Fibroblast of skin of left quadriceps (primary cell): Measurements from ENCODE around the gene MAPK10.
"Not testable (repeated sequence)": the region's sequence is repeated elsewhere in the genome, so short reads cannot be mapped to it uniquely, and the experiment has no call there.

Source experiments
- DNase-seq, 2 experiments: peaks; one replicate each; pipeline ENCODE4 v3.0.0-alpha.2; 2013; ENCODE audit warnings: low read depth in 2 of 2

The MAPK10 gene

GRCh38 chr4:86184901-86185285 is 175.0 kb downstream of the MAPK10 start:
- no peak for DNase-seq

- DNase-seq = peak in 1 of 2 experiments; percentile 8
Observed at GRCh38 chr4:86184216-86184900, 175.5 kb downstream of the MAPK10 start.

- peak in 1 of 2 experiments; percentile 3 for DNase-seq
Observed at GRCh38 chr4:86181585-86181984, 178.3 kb downstream of the MAPK10 start.

- no peak for DNase-seq
Observed at GRCh38 chr4:86178211-86178610, 181.6 kb downstream of the MAPK10 start.

GRCh38 chr4:86174506-86174905 is 185.3 kb downstream of the MAPK10 start:
- no peak for DNase-seq

GRCh38 chr4:86168335-86168734 is 191.5 kb downstream of the MAPK10 start:
- not testable (repeated sequence) for DNase-seq

- peak in 1 of 2 experiments; percentile 6 for DNase-seq
Observed at GRCh38 chr4:86160426-86160825, 199.4 kb downstream of the MAPK10 start.

GRCh38 chr4:86159216-86159615 is 200.6 kb downstream of the MAPK10 start:
- DNase-seq = no peak

GRCh38 chr4:86156531-86156930 is 203.3 kb downstream of the MAPK10 start:
- no peak for DNase-seq

- DNase-seq = no peak
Observed at GRCh38 chr4:86155766-86156165, 204.1 kb downstream of the MAPK10 start.

- DNase-seq = no peak
Observed at GRCh38 chr4:86152454-86152853, 207.4 kb downstream of the MAPK10 start.

GRCh38 chr4:86151196-86151595 is 208.7 kb downstream of the MAPK10 start:
- DNase-seq = no peak

GRCh38 chr4:86141161-86141560 is 218.7 kb downstream of the MAPK10 start:
- no peak for DNase-seq

GRCh38 chr4:86132468-86132867 is 227.4 kb downstream of the MAPK10 start:
- DNase-seq = no peak

- DNase-seq = no peak
Observed at GRCh38 chr4:86131456-86131855, 228.4 kb downstream of the MAPK10 start.

- DNase-seq = no peak
Observed at GRCh38 chr4:86130160-86130933, 229.5 kb downstream of the MAPK10 start.

GRCh38 chr4:86129546-86129945 is 230.3 kb downstream of the MAPK10 start:
- no peak for DNase-seq

- DNase-seq = no peak
Observed at GRCh38 chr4:86122404-86122803, 237.4 kb downstream of the MAPK10 start.

GRCh38 chr4:86118711-86119110 is 241.1 kb downstream of the MAPK10 start:
- no peak for DNase-seq

- peak; percentile 93 to 94 for DNase-seq
Observed at GRCh38 chr4:86117705-86118302, 242.0 kb downstream of the MAPK10 start.

GRCh38 chr4:86114563-86114962 is 245.3 kb downstream of the MAPK10 start:
- no peak for DNase-seq

GRCh38 chr4:86108834-86109233 is 251.0 kb downstream of the MAPK10 start:
- no peak for DNase-seq

- peak in 1 of 2 experiments; percentile 20 for DNase-seq
Observed at GRCh38 chr4:86108137-86108536, 251.7 kb downstream of the MAPK10 start.
